GM12878 (cell line): ENCODE results near the gene PALS2. TPM values are rescaled to one million over a fixed set of nuclear protein-coding genes. Genes with fewer than 3 reads are reported as not detected.

Source experiments
- ATAC-seq: fragments of 200-7000 bp; cut with Tn5 transposase; 3 replicates; pipeline ENCODE4 v1.9.1; 2020; ENCODE audit warnings: mild to moderate bottlenecking, moderate library complexity
- BruUV-seq: library from RNA; stranded (reverse); fragments of 400-500 nt; replicated peaks from 2 replicates; lab custom pipeline; 2021; lab: Mats Ljungman, UMichigan
- CTCF ChIA-PET: fragments of 300-600 bp; sonication (Branson Sonifier 250); formaldehyde crosslinking; extraction: SDS; loops from one replicate; lab custom pipeline; 2021; ENCODE audit warnings: inconsistent platforms; lab: Yijun Ruan, JAX
- POLR2A ChIA-PET: fragments of 350-600 bp; formaldehyde crosslinking; extraction: SDS; loops from one replicate; lab custom pipeline; 2021; ENCODE audit warnings: inconsistent platforms; lab: Charles Lee
- RAD21 ChIA-PET: fragments of 300-600 bp; sonication (Branson Sonifier 250); formaldehyde crosslinking; loops from one replicate; lab custom pipeline; 2023; ENCODE audit warnings: antibody characterized with exemption; ENCODE audit not compliant: unreplicated experiment; lab: Charles Lee
- SMC1A ChIA-PET: fragments of 300-600 bp; sonication (Branson Sonifier 250); formaldehyde crosslinking; loops from one replicate; lab custom pipeline; 2023; ENCODE audit not compliant: unreplicated experiment, uncharacterized antibody; lab: Charles Lee
- DNase-seq: peaks from one replicate; pipeline ENCODE4 v3.0.0-alpha.2; 2011; ENCODE audit warnings: low read depth, low spot score
- FAIRE-seq: peaks from 3 replicates; lab custom pipeline; 2011; peaks lifted over from hg19 to GRCh38; lab: Jason Lieb, UNC
- H2AFZ ChIP-seq: 2 replicates; pipeline ENCODE4 v1.6.0; 2011; ENCODE audit warnings: low read depth, low read length, control low read depth; ENCODE audit not compliant: control insufficient read depth
- H3K27ac ChIP-seq: 2 replicates; pipeline ENCODE4 v1.5.1; 2011; ENCODE audit warnings: control low read depth; ENCODE audit not compliant: control insufficient read depth, insufficient read depth
- H3K27me3 ChIP-seq, 2 experiments: replicated peaks in 1 of 2; 2 replicates each; pipeline versions ENCODE4 v1.6.0 to v1.6.1; 2011; ENCODE audit warnings: low read length in 1 of 2; ENCODE audit not compliant: control insufficient read depth in 2 of 2, insufficient read depth in 2 of 2
- H3K36me3 ChIP-seq, 2 experiments: 2 replicates each; pipeline ENCODE4 v1.5.1; 2011; ENCODE audit warnings: low read length in 1 of 2; ENCODE audit not compliant: control insufficient read depth in 2 of 2, insufficient read depth in 2 of 2
- H3K4me1 ChIP-seq: 2 replicates; pipeline ENCODE4 v1.6.1; 2011; ENCODE audit warnings: mild to moderate bottlenecking, low read length, moderate library complexity, mixed read lengths; ENCODE audit not compliant: control insufficient read depth, insufficient read depth
- H3K4me2 ChIP-seq: 2 replicates; pipeline ENCODE4 v1.6.0; 2011; ENCODE audit warnings: control low read depth; ENCODE audit not compliant: control insufficient read depth, insufficient read depth
- H3K4me3 ChIP-seq: fragments of 200-600 bp; sonication (generic); 2 replicates; pipeline ENCODE4 v1.5.1; 2016
- H3K79me2 ChIP-seq: 2 replicates; pipeline ENCODE4 v1.6.0; 2011; ENCODE audit warnings: low read length; ENCODE audit not compliant: control insufficient read depth, insufficient read depth
- H3K9ac ChIP-seq: 2 replicates; pipeline ENCODE4 v1.8.0; 2011; ENCODE audit warnings: low read length, control low read depth, mixed read lengths; ENCODE audit not compliant: control insufficient read depth, insufficient read depth
- H3K9me3 ChIP-seq: replicated peaks from 3 replicates; pipeline ENCODE4 v1.5.1; 2011; ENCODE audit warnings: mild to moderate bottlenecking, low read length; ENCODE audit not compliant: control insufficient read depth, insufficient read depth
- H4K20me1 ChIP-seq: 2 replicates; pipeline ENCODE4 v1.6.0; 2011; ENCODE audit not compliant: control insufficient read depth, insufficient read depth
- RAD51 ChIP-seq: fragments of 450-650 bp; IDR thresholded peaks from 2 replicates; pipeline ENCODE4 v1.6.1; 2016; ENCODE audit warnings: moderate library complexity, mild to moderate bottlenecking, inconsistent platforms
- SIN3A ChIP-seq: IDR thresholded peaks from 2 replicates; pipeline ENCODE4 v1.6.1; 2012; ENCODE audit warnings: low read depth, low read length, improper control_type of control experiment
- ZBTB11 ChIP-seq: fragments of 450-650 bp; formaldehyde crosslinking; IDR thresholded peaks from 2 replicates; pipeline ENCODE4 v1.5.0; 2022; ENCODE audit warnings: mild to moderate bottlenecking, missing genetic modification characterization
- ZZZ3 ChIP-seq: IDR thresholded peaks from 2 replicates; pipeline ENCODE4 v1.6.1; 2011; ENCODE audit warnings: low read depth; ENCODE audit not compliant: control insufficient read depth, insufficient read length
- WGBS: methylation state at CpG from one replicate; pipeline ENCODE4 v1.1.6; 2016; ENCODE audit warnings: low lambda C conversion rate; ENCODE audit not compliant: insufficient replicate concordance, insufficient coverage; ENCODE audit errors: missing lambda C conversion rate; 5-methylcytosine and 5-hydroxymethylcytosine counted together
- in situ Hi-C: fragments of 300-500 bp; cut with MboI; formaldehyde crosslinking; loops from 9 replicates; pipeline ENCODE4 v1.14.3; 2018; ENCODE audit warnings: mixed read lengths
- intact Hi-C: fragments of 100-400 bp; cut with micrococcal nuclease; formaldehyde crosslinking; loops from one replicate; pipeline ENCODE4 v1.14.2; 2022; ENCODE audit not compliant: unreplicated experiment
- polyA plus RNA-seq, 11 experiments: library from polyadenylated mRNA; depleted of rRNA in 4 of 11; unstranded in 6 of 11; stranded (reverse) in 5 of 11; fragments of >200 nt; fragmentation: Nextera tagmentation in 4 of 11; fragmentation: Illumina TruSeq in 1 of 11; extraction: Ambion mirVana in 4 of 11; extraction: Trizol in 1 of 11; gene quantifications; 1 replicate in 1 of 11; 2 replicates in 10 of 11; pipeline versions ENCODE4 v1.2.1 to v1.2.3, GENCODE V29; 2011 to 2016; ENCODE audit warnings: inconsistent platforms in 2 of 11, missing spikeins in 2 of 11, low read depth in 1 of 11
- total RNA-seq, 4 experiments: library from RNA; depleted of rRNA in 3 of 4; stranded (reverse); fragments of >200 nt in 3 of 4; fragmentation: Illumina TruSeq in 1 of 4; extraction: Trizol in 1 of 4; gene quantifications; 2 replicates each; pipeline versions ENCODE4 v1.2.1 to v1.2.3, GENCODE V29; 2013 to 2021

PALS2 gene
- total and polyA plus RNA-seq, 10 of the 15 experiments (the other 5 are each of a cell fraction or from before 2014, with no cell fraction given) = 10.7 to 53.5 (median 20.1) TPM

GRCh38 chr7:24617957-24618616 lies 44.8 kb downstream of the PALS2 start:
- ATAC-seq (no peak; the same call in 1 of the 3 replicates), FAIRE-seq (no peak), DNase-seq (no peak)
- BruUV-seq = no TSS peak
- SMC1A ChIA-PET = no interaction called here
- H4K20me1 ChIP-seq = no peaks in the 10 kb centered on the region
- CTCF ChIA-PET = no interaction called here
- H3K9me3 ChIP-seq = peaks cover 3% of the 10 kb centered on the region; the same call in 2 of the 3 replicates
- POLR2A ChIA-PET = no interaction called here
- in situ Hi-C loops = no loop called here
- peaks cover 4% of the 10 kb centered on the region; the same call in 1 of the 2 replicates for H3K4me1 ChIP-seq
- H3K9ac ChIP-seq = no peak overlapping the region
- H3K27ac ChIP-seq = no peak overlapping the region
- H3K27me3 ChIP-seq = no peaks in the 10 kb centered on the region
- 97% methylated on average over 2 of the region's 2 CpGs for WGBS
- H3K4me2 ChIP-seq = no peak overlapping the region
- RAD21 ChIA-PET = no interaction called here
- H2AFZ ChIP-seq = no peak overlapping the region
- TF ChIP-seq ZZZ3 = no peak
- TF ChIP-seq SIN3A = no peak
- H3K36me3 ChIP-seq = no peaks in the 10 kb centered on the region
- H3K4me3 ChIP-seq = no peak overlapping the region
- H3K79me2 ChIP-seq = peaks cover 28% of the 10 kb centered on the region
- intact Hi-C loops = no loop called here

- ChIA-PET CTCF (interaction anchor here (1.4 to 1.7 kb wide), 2 partner anchors 10 to 26 kb away, joined by 3 to 10 read pairs; no protein-coding TSS in a partner anchor), RAD21 (interaction anchor here (1.9 kb wide), 1 partner anchor 44 kb away, joined by 5 read pairs; no protein-coding TSS in a partner anchor), POLR2A (interaction anchor here (0.7 kb wide), 1 partner anchor 33 kb away, joined by 3 read pairs; no protein-coding TSS in a partner anchor), SMC1A (interaction anchor here (2.2 kb wide), 1 partner anchor 9 kb away, joined by 13 read pairs; no protein-coding TSS in a partner anchor)
- DNase-seq (no peak), FAIRE-seq (no peak), ATAC-seq (no peak)
- H3K27me3 ChIP-seq = no peaks in the 10 kb centered on the region
- no peak for TF ChIP-seq ZBTB11
- no peak for TF ChIP-seq RAD51
- H3K4me3 ChIP-seq = no peak overlapping the region
- BruUV-seq = no TSS peak
- peaks cover 30% of the 10 kb centered on the region for H3K79me2 ChIP-seq
- no peak overlapping the region for H2AFZ ChIP-seq
- peaks cover 3% of the 10 kb centered on the region; the same call in 2 of the 3 replicates for H3K9me3 ChIP-seq
- 95% methylated on average over 3 of the region's 3 CpGs for WGBS
- no peak overlapping the region for H3K4me2 ChIP-seq
- H3K27ac ChIP-seq = no peak overlapping the region
- H3K9ac ChIP-seq = no peak overlapping the region
- no peaks in the 10 kb centered on the region for H3K36me3 ChIP-seq
- intact Hi-C loops (loop anchor here (5.0 kb wide), 1 partner anchor 43 kb away; no protein-coding TSS in a partner anchor), in situ Hi-C loops (no loop called here)
- no peaks in the 10 kb centered on the region for H4K20me1 ChIP-seq
- H3K4me1 ChIP-seq = peaks cover 4% of the 10 kb centered on the region; the same call in 1 of the 2 replicates
These were observed 46.7 kb downstream of the PALS2 start for GRCh38 chr7:24619978-24620377.
